Measurements from ENCODE around the gene PKNOX2.

DNA sequence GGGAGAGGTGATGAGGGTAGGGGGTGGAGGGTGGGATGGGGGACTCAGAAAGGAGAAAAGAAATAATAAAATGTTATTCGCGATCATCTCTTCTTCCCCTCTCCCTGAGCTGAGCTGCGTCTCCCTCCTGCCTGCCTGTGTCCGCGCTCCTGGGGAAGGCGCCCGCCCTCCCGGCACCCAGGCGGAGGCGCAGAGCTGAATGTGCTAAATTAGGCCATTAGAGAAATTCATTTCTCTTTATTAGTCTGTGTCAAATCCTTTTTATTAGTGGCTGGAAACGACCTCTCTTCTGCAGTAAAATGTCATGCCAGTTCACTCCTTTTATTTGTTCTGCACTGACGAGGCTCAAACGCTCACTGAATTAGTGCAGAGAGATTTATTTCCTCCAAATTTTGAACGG lies 215.4 kb downstream of the PKNOX2 start:
- TF ChIP-seq, protein P1, sequence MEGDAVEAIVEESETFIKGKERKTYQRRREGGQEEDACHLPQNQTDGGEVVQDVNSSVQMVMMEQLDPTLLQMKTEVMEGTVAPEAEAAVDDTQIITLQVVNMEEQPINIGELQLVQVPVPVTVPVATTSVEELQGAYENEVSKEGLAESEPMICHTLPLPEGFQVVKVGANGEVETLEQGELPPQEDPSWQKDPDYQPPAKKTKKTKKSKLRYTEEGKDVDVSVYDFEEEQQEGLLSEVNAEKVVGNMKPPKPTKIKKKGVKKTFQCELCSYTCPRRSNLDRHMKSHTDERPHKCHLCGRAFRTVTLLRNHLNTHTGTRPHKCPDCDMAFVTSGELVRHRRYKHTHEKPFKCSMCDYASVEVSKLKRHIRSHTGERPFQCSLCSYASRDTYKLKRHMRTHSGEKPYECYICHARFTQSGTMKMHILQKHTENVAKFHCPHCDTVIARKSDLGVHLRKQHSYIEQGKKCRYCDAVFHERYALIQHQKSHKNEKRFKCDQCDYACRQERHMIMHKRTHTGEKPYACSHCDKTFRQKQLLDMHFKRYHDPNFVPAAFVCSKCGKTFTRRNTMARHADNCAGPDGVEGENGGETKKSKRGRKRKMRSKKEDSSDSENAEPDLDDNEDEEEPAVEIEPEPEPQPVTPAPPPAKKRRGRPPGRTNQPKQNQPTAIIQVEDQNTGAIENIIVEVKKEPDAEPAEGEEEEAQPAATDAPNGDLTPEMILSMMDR (IDR thresholded peaks at IDR 0.05), result no peak
- TF ChIP-seq POLR2A (IDR thresholded peaks at IDR 0.05), result no peak
- TF ChIP-seq POLR2AphosphoS5 (IDR thresholded peaks at IDR 0.05; ENCODE audit: insufficient read depth in 1 of 2, low read depth in 1 of 2), result no peak

Measured in vagina (tissue), 2 donors.